ENCODE results near the gene TNFSF4.
"Not testable (repeated sequence)": the region's sequence is repeated elsewhere in the genome, so short reads cannot be mapped to it uniquely, and the experiment has no call there.

TNFSF4 gene

GRCh38 chr1:173206816-173207568 lies at the start of gene TNFSF4:
Gene TNFSF4 (minus strand): TSS chr1:173207331. CDS start chr1:173207176, 155 bp downstream.
- DNase-seq, result no peak

- no peak for DNase-seq
These were observed 48.2 kb upstream of the TNFSF4 start for GRCh38 chr1:173255214-173255813.

- DNase-seq, result no peak
These were observed 45.9 kb upstream of the TNFSF4 start for GRCh38 chr1:173253046-173253445.

- DNase-seq, result no peak
These were observed 42.2 kb upstream of the TNFSF4 start for GRCh38 chr1:173249349-173249748.

GRCh38 chr1:173248247-173248940 lies 41.3 kb upstream of the TNFSF4 start:
- DNase-seq, result no peak

GRCh38 chr1:173245892-173246291 lies 38.8 kb upstream of the TNFSF4 start:
- no peak for DNase-seq

GRCh38 chr1:173243300-173243699 lies 36.2 kb upstream of the TNFSF4 start:
- no peak for DNase-seq

GRCh38 chr1:173241528-173242347 lies 34.6 kb upstream of the TNFSF4 start:
- no peak for DNase-seq

- DNase-seq, result no peak
These were observed 33.5 kb upstream of the TNFSF4 start for GRCh38 chr1:173240609-173241008.

- no peak for DNase-seq
These were observed 31.9 kb upstream of the TNFSF4 start for GRCh38 chr1:173239058-173239457.

- DNase-seq, result no peak
These were observed 27.8 kb upstream of the TNFSF4 start for GRCh38 chr1:173234899-173235298.

- DNase-seq, result not testable (repeated sequence)
These were observed 27.3 kb upstream of the TNFSF4 start for GRCh38 chr1:173234434-173234833.

- not testable (repeated sequence) for DNase-seq
These were observed 21.9 kb upstream of the TNFSF4 start for GRCh38 chr1:173229031-173229430.

- DNase-seq, result no peak
These were observed 17.8 kb upstream of the TNFSF4 start for GRCh38 chr1:173224949-173225348.

GRCh38 chr1:173224280-173224892 lies 17.3 kb upstream of the TNFSF4 start:
- no peak for DNase-seq

GRCh38 chr1:173223031-173223380 lies 15.9 kb upstream of the TNFSF4 start:
- DNase-seq, result no peak

GRCh38 chr1:173222149-173223030 lies 15.3 kb upstream of the TNFSF4 start:
- DNase-seq, result no peak

- DNase-seq, result no peak
These were observed 13.0 kb upstream of the TNFSF4 start for GRCh38 chr1:173220157-173220556.

GRCh38 chr1:173213665-173214064 lies 6.5 kb upstream of the TNFSF4 start:
- no peak for DNase-seq

GRCh38 chr1:173212952-173213491 lies 5.9 kb upstream of the TNFSF4 start:
- no peak for DNase-seq

GRCh38 chr1:173210716-173211231 lies 3.6 kb upstream of the TNFSF4 start:
- DNase-seq, result no peak
